Stimulated activated CD8-positive, alpha-beta memory T cell treated with anti-CD3 and anti-CD28 coated beads, Interleukin-15, amount 100 ng/mL, for 4 hours (primary cell): Measurements from ENCODE around the gene EDEM1.

Experiments used
- DNase-seq, 2 donors: peaks; one replicate each; pipeline ENCODE4 v3.0.0-alpha.2; 2020; ENCODE audit warnings: low read depth in 2 of 2

EDEM1 gene

GRCh38 chr3:5198986-5199731 lies 11.7 kb downstream of the EDEM1 start:
- DNase-seq, result no peak

- DNase-seq, result no peak
Observed at GRCh38 chr3:5201536-5201935, 14.0 kb downstream of the EDEM1 start.

DNA sequence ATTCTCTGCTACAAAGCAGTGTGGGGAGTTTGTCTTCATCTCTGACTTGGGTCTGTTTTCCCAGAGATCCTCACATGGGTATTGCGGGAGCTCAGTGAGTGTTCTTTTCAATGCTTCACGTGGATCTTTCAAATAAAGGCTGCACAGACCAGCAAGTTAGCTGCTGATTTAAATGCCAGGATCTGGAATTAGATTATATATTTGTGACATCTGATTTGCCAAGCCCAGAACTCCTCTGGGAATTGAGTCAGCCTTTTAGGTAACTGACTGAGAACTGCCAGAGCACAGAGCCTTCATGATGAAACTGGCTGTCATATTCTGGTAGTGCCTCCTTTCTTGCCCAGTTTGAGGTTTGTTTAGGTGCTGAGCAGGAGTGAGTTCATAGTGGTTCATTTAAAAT lies 14.7 kb downstream of the EDEM1 start:
- no peak for DNase-seq

GRCh38 chr3:5205165-5205941 lies 17.8 kb downstream of the EDEM1 start:
- DNase-seq, result no peak

DNA sequence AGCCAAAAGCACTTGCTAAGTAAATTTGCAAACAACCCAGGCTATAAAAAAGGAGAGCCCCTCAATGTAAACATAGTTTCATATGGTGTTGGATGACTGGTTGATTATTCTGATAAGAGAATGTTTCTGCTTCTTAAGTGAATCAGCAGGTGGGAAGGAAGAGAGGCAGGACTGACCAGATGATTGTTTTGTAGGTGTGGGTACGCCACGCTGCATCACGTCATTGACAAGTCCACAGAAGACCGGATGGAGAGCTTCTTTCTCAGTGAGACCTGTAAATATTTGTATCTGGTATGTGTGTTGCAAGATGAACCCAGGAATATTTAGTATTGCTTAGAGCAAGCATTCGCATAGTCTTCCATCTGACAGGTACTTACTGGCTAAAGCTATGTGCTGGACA lies 23.4 kb downstream of the EDEM1 start:
- DNase-seq, result no peak

DNA sequence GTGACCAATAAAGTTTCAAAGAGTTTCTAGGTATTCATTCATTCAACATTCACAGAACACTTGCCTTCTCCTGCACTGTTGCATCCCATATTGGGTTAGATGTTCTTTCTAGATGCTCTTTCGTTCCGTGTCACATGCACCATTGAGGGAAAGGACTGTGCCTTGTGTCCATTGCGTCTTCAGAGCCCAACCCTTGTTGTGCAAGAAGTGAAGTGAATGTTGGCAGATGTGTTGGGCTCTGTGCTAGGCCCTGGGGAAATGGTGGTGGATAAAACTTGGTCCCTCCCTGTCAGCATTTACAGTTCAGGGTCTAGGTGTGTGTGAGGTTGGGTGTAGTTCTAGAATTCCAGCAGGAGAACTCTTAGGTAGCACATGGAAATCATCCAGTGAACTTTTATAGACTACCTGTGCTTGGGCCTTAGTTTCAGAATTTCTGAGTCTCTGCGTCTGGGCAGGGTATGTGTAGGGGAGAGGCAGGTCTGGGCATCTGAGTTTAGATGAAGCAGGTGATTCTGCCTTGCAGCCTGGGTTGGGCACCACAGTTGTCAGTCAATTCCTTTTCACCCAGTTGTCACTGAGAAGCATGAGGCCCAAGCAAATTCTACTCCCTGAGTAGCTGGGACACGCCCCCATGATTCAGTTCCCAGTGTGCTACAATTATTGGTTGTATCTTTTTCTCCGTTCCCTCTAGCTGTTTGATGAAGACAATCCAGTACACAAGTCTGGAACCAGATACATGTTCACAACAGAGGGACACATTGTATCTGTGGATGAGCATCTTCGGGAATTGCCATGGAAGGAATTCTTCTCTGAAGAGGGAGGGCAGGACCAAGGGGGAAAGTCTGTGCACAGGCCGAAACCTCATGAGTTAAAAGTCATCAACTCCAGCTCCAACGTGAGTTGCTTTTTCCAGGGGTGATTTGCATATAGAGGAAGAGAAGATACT lies 25.4 kb downstream of the EDEM1 start:
- no peak for DNase-seq

DNA sequence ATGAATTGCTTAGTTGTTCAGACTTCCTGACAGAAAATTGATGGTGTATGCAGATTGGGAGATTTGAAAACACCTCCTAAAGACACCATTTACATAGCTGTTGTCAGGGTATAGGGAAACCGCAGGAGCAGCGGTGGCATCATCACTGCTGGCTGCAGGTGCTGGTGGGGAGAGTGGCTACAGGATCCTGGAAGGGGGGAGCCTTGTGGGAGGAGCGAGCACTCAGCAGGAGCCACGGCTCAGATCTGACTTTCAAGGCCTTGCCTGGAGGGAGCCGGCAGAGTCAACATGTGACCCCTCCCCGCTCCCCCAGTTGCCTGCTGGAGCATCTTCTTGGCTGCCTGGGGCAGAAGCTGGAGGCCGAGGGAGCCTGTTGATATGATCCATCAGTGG lies 26.1 kb downstream of the EDEM1 start:
- no peak for DNase-seq

DNA sequence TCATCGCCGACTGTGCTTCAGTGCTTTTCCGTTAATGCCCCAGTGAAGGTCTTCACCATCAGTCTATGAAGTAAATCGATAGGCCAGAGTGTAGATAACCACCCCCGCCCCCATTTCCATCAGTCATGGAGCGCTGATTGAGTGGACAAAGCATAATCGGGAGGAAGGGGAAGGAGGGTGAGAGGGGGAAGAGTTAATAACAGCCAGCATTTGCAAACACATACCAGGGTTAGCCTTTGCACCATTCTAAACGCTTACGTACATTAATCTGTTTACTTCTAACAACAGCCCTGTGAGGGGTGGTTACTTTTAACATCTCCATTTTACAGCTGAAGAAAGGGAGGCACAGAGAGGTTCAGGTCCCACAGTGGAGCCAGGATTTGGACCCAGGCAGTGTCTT lies 26.8 kb downstream of the EDEM1 start:
- no peak for DNase-seq

GRCh38 chr3:5217824-5218595 lies 30.5 kb downstream of the EDEM1 start:
- no peak for DNase-seq

GRCh38 chr3:5218815-5219214 lies 31.3 kb downstream of the EDEM1 start:
- no peak for DNase-seq

DNA sequence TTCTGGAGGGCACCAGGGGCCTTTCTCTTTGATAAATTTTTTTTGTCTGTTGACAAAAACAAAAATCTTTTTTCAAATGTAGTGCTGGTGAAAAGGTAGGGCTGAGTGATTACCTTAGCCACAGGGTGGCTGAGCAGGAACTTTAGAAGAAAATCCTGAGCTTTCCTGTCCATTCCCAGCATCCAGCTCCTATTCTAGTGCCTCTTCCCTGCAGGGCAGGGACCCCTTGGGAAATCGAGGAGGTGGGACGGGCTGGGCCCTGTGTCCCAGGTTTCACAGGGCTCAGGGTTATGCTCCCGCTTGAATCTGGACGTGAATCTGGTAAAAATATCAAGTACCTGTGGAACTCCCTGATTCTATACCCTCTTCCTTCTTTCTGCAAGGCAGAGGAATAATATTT lies 31.7 kb downstream of the EDEM1 start:
- DNase-seq, result no peak

DNA sequence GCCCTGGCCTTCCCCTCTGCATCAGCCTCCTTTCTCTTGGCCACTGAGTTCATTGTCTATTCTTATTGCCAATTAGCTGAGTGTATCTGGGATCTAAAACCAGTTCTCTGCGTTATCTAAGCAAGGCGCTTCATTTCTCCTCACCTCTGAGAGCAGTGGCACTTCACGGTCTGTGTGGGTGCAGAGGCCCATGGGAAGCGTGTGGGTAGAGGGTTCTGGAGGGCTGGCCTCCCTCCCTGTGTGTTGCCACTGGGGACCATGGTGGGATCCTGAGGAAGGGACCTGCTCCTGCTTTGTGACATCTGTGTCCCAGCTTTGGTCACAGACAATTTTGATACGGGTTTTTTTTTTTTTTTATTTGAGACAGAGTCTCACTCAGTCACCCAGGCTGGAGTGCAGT lies 32.7 kb downstream of the EDEM1 start:
- DNase-seq, result no peak

DNA sequence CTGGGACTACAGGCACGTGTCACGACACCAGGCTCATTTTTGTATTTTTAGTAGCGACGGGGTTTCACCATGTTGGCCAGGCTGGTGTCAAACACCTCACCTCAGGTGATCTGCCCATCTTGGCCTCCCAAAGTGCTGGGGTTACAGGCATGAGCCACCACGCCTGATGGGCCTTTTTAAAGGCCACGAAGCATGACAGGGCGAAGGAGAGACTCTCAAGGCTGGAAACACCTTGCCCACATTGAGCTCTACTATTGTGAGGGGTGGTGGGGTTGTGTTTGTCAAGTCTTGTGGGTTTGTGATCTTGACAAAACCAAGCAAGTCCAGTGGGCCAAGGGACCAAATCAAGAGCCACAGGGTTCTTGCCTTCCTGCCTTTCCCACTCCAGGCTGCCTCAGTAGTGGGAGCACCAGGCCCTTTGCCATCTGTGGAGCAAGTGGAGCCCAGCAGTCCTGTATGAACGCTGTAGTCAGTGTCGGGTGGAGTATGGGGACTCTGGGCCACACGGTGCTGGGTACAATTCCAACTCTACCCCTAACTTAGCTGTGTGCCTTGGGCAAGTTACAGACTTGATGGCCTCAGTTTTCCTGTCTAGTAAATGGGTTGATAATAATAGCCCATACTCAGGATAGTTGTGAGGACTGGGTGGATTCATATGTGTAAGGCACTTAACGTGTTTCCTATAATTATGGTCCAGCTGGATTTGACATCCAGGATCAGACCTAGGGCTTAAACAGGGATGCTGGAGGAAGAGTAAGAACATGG lies 33.3 kb downstream of the EDEM1 start:
- DNase-seq, result no peak

DNA sequence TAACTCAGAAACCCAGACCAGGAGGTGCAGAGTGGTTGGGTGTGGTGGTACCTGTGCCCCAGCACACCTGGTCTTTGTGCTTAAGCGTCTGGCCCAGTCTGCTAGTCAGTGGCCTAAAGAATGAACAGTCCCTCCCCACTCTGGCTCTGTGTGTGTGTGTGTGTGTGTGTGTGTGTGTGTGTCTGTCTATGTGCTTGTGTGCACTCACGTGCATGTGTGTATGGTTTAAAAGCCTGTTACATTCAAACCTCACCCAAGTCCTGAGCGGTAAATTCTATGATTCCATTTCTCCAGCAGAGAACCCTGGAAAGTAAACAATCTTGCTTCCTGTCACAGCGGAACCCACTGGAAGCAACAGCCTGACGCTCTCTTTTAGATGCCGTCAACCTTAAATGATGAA lies 34.2 kb downstream of the EDEM1 start:
- DNase-seq, result no peak

- no peak for DNase-seq
Observed at GRCh38 chr3:5222283-5223005, 34.9 kb downstream of the EDEM1 start.

GRCh38 chr3:5226783-5227182 lies 39.3 kb downstream of the EDEM1 start:
- DNase-seq, result no peak

- no peak for DNase-seq
Observed at GRCh38 chr3:5227812-5228211, 40.3 kb downstream of the EDEM1 start.

GRCh38 chr3:5229414-5229813 lies 41.9 kb downstream of the EDEM1 start:
- DNase-seq, result no peak

- no peak for DNase-seq
Observed at GRCh38 chr3:5231074-5231473, 43.6 kb downstream of the EDEM1 start.

DNA sequence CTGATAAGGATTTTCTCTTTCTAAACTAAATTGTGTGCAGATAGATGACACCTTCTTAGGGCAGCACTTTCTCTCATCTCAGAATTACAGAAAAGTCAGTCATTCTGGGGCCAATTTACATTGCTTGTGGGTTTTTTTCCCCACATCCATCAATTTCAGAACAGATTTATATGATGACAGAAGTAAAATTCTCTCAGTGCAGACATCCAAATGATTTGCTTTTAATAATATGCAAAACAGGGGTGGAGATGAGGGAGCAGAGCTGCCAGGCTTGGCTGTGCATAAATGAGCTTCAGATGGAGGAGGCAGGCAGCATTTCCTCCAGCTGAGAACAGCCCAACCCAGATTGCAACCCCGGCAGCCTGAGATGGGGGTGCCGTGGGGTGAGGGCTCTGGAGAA lies 44.0 kb downstream of the EDEM1 start:
- DNase-seq, result no peak
